ENCODE measurements around the gene CSNK2B.

- TF ChIP-seq, protein P1, sequence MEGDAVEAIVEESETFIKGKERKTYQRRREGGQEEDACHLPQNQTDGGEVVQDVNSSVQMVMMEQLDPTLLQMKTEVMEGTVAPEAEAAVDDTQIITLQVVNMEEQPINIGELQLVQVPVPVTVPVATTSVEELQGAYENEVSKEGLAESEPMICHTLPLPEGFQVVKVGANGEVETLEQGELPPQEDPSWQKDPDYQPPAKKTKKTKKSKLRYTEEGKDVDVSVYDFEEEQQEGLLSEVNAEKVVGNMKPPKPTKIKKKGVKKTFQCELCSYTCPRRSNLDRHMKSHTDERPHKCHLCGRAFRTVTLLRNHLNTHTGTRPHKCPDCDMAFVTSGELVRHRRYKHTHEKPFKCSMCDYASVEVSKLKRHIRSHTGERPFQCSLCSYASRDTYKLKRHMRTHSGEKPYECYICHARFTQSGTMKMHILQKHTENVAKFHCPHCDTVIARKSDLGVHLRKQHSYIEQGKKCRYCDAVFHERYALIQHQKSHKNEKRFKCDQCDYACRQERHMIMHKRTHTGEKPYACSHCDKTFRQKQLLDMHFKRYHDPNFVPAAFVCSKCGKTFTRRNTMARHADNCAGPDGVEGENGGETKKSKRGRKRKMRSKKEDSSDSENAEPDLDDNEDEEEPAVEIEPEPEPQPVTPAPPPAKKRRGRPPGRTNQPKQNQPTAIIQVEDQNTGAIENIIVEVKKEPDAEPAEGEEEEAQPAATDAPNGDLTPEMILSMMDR (conservative IDR thresholded peaks at IDR 0.05), result no peak
- no peak for TF ChIP-seq ZFX (IDR thresholded peaks at IDR 0.05)
Measured at GRCh38 chr6:31642798-31643570, 22.9 kb upstream of the CSNK2B start.
